Heart right ventricle (tissue), 16 donors: ENCODE results near the gene MLANA. TPM values are rescaled to one million over a fixed set of nuclear protein-coding genes. Genes with fewer than 3 reads are reported as not detected.
"Not testable (repeated sequence)": the region's sequence is repeated elsewhere in the genome, so short reads cannot be mapped to it uniquely, and the experiment has no call there.

Source experiments
- ATAC-seq, 8 donors: fragments of 200-7000 bp; cut with Tn5 transposase; one replicate each; pipeline ENCODE4 v1.9.1; 2020; ENCODE audit warnings: mild to moderate bottlenecking in 8 of 8, moderate library complexity in 8 of 8, moderate number of reproducible peaks in 1 of 8
- DNase-seq, 2 donors: peaks; one replicate each; pipeline ENCODE4 v3.0.0-alpha.2; 2020
- H3K27ac ChIP-seq, 10 donors: fragments of 200-600 bp; sonication (generic) in 2 of 10; one replicate each; pipeline versions ENCODE4 v1.5.0 to v1.8.0; 2020 to 2022; ENCODE audit warnings: mild to moderate bottlenecking in 3 of 10
- H3K27me3 ChIP-seq, 7 donors: fragments of 200-600 bp; one replicate each; pipeline ENCODE4 v1.8.0; 2021 to 2022; ENCODE audit warnings: mild to moderate bottlenecking in 2 of 7
- H3K36me3 ChIP-seq, 9 donors: fragments of 200-600 bp; sonication (generic) in 1 of 9; one replicate each; pipeline versions ENCODE4 v1.5.0 to v1.8.0; 2020 to 2022; ENCODE audit warnings: mild to moderate bottlenecking in 2 of 9
- H3K4me1 ChIP-seq, 9 donors: fragments of 200-600 bp; sonication (generic) in 1 of 9; one replicate each; pipeline versions ENCODE4 v1.5.0 to v1.8.0; 2020 to 2022; ENCODE audit warnings: mild to moderate bottlenecking in 4 of 9
- H3K4me3 ChIP-seq, 10 donors: fragments of 200-600 bp; sonication (generic) in 2 of 10; one replicate each; pipeline versions ENCODE4 v1.5.0 to v1.8.0; 2020 to 2022; ENCODE audit warnings: mild to moderate bottlenecking in 7 of 10, moderate library complexity in 2 of 10
- H3K9me3 ChIP-seq, 11 donors: fragments of 200-600 bp in 10 of 11; sonication (generic) in 2 of 11; one replicate each; pipeline versions ENCODE4 v1.5.0 to v1.8.0; 2013 to 2022; ENCODE audit warnings: mild to moderate bottlenecking in 2 of 11, control low read depth in 1 of 11, moderate library complexity in 1 of 11
- CTCF ChIP-seq, 9 donors: fragments of 200-600 bp; sonication (generic) in 2 of 9; IDR thresholded peaks; one replicate each; pipeline versions ENCODE4 v1.5.0 to v1.8.0; 2021 to 2022; ENCODE audit warnings: antibody characterized with exemption in 9 of 9, mild to moderate bottlenecking in 5 of 9, moderate library complexity in 1 of 9
- WGBS, 2 donors: extraction: QIAGEN DNeasy Blood & Tissue Kit; methylation state at CpG; one replicate each; pipeline ENCODE4 v1.1.7; 2013; ENCODE audit warnings: inconsistent platforms in 1 of 2; 5-methylcytosine and 5-hydroxymethylcytosine counted together
- intact Hi-C, 10 donors: fragments of 100-400 bp; cut with DNase I; formaldehyde crosslinking; loops; one replicate each; pipeline versions ENCODE4 v1.11.1 to v1.14.2; 2022
- polyA plus RNA-seq, 2 donors: library from polyadenylated mRNA; stranded (reverse); fragments of 200-250 nt; gene quantifications; one replicate each; pipeline ENCODE4 v1.2.3, GENCODE V29; 2013
- total RNA-seq, 10 donors: library from RNA; stranded (reverse); fragmentation: NEBNext Ultra II Directional in 3 of 10; extraction: Animal tissue kit (Norgen Biotek cat#: 25700) in 3 of 10; gene quantifications; one replicate each; pipeline versions ENCODE4 v1.2.1 to v1.2.4, GENCODE V29; 2021 to 2023
- donor health status: Arrhythmogenic right ventricular cardiomyopathy.
- donor health status: ischemic (EF 13 %, LVEDD 7.1; RV severe dilation, severe dysfunction).
- donor health status: healthy with polysubstance abuse.
- donor health status: DM: no; HTN: yes; CAD: no.
- donor health status: DM: no; HTN: no; CAD: no.
- donor health status: ischemic (EF 25% LVEDD 6.9; RV normal size, moderate dysfunction).
- donor health status: ischemic (EF 25% LVEDD 5.7; RV mildly dilated, moderate dysfunction).
- donor health status: healthy.
- donor health status: DM: yes; HTN: yes; CAD: no.
- donor health status: Ischemic cardiomyopathy.
- donor health status: ischemic (EF 35%, LVEDD 5.7; RV mildly dilated, moderate dysfunction).
- donor health status: nonischemic (EF 11% LVEDD 7.7; RV severe dilation, severe dysfunction).
- donor health status: DM: yes; HTN: yes; CAD: no.
- donor health status: PGD.
- donor health status: ischemic (EF 29% LVEDD 5.4; RV normal size, mild dysfunction).
- donor health status: nonischemic (EF 23%, LVEDD 6.1; RV moderate dilation, normal function).

The MLANA gene
- total and polyA plus RNA-seq, 12 donors: not detected

- H3K36me3 ChIP-seq: no peaks in the 10 kb centered on the region
- 70 to 87% methylated on average over 1 of the region's 1 CpG for WGBS, 2 donors
- intact Hi-C loops: no loop called here
- no peak overlapping the region for H3K4me3 ChIP-seq
- no peak for DNase-seq
- no peaks in the 10 kb centered on the region for H3K27me3 ChIP-seq
- H3K9me3 ChIP-seq: no peaks in the 10 kb centered on the region
- H3K27ac ChIP-seq: no peak overlapping the region
- TF ChIP-seq CTCF (IDR thresholded peaks at IDR 0.05): no peak
- no peaks in the 10 kb centered on the region for H3K4me1 ChIP-seq
- ATAC-seq: no peak
Measured at GRCh38 chr9:5876026-5876425, 14.7 kb upstream of the MLANA start.

GRCh38 chr9:5876711-5877110, 14.0 kb upstream of the MLANA start:
- peaks cover 0 to 4% (median 0%) of the 10 kb centered on the region in 9 donors for H3K36me3 ChIP-seq

GRCh38 chr9:5879419-5880181, 11.1 kb upstream of the MLANA start:
- TF ChIP-seq CTCF (IDR thresholded peaks at IDR 0.05): no peak
- Histone ChIP-seq H3K27ac (no peak overlapping the region), H3K27me3 (no peaks in the 10 kb centered on the region), H3K4me1 (no peaks in the 10 kb centered on the region), H3K36me3 (peaks cover 0 to 4% (median 0%) of the 10 kb centered on the region in 9 donors), H3K4me3 (no peak overlapping the region), H3K9me3 (no peaks in the 10 kb centered on the region)
- 78 to 79% methylated on average over 10 of the region's 10 CpGs for WGBS, 2 donors
- intact Hi-C loops: loop anchor here in 4 of 10 donors (5.0 to 10.0 kb wide), 4 partner anchors 168 to 435 kb away; no protein-coding TSS in a partner anchor
- ATAC-seq: no peak
- DNase-seq: no peak

More at GRCh38 chr9:5876711-5877110, 14.0 kb upstream of the MLANA start:
- Histone ChIP-seq H3K4me1 (no peaks in the 10 kb centered on the region), H3K27ac (no peak overlapping the region), H3K9me3 (no peaks in the 10 kb centered on the region), H3K27me3 (no peaks in the 10 kb centered on the region), H3K4me3 (no peak overlapping the region)
- intact Hi-C loops: no loop called here
- WGBS, 2 donors: 92 to 94% methylated on average over 7 of the region's 7 CpGs
- DNase-seq (no peak), ATAC-seq (no peak)
- TF ChIP-seq CTCF (IDR thresholded peaks at IDR 0.05): no peak

GRCh38 chr9:5882244-5883012, 8.3 kb upstream of the MLANA start:
- WGBS, 2 donors: 90 to 92% methylated on average over 5 of the region's 5 CpGs
- not testable (repeated sequence) for H3K9me3 ChIP-seq, ATAC-seq, H3K27me3 ChIP-seq, H3K36me3 ChIP-seq, H3K4me3 ChIP-seq, H3K27ac ChIP-seq, H3K4me1 ChIP-seq, DNase-seq
- intact Hi-C loops: loop anchor here in 4 of 10 donors (5.0 to 10.0 kb wide), 4 partner anchors 165 to 432 kb away; no protein-coding TSS in a partner anchor
